ENCODE measurements around the gene STING1. TPM values are rescaled to one million over a fixed set of nuclear protein-coding genes. Genes with fewer than 3 reads are reported as not detected.

STING1 gene
- polyA plus RNA-seq, 1 donor (not counting 4 experiments of a cell fraction or from before 2014, with no cell fraction given) = 25.2 TPM

- H3K9me1 ChIP-seq (ENCODE audit: control insufficient read depth, extremely low read depth, insufficient read depth, low read length) = no peaks in the 10 kb centered on the region
- peaks cover 15% of the 10 kb centered on the region for H3K4me1 ChIP-seq (ENCODE audit: control insufficient read depth, extremely low read depth, insufficient read depth, low read length)
These were observed 9.5 kb downstream of the STING1 start for GRCh38 chr5:139473105-139473504.

GRCh38 chr5:139472386-139473030 is 10.1 kb downstream of the STING1 start:
- H3K9me3 ChIP-seq (ENCODE audit: control insufficient read depth, low read depth, low read length) = no peaks in the 10 kb centered on the region
- peaks cover 15% of the 10 kb centered on the region for H3K4me1 ChIP-seq (ENCODE audit: control insufficient read depth, extremely low read depth, insufficient read depth, low read length)
- no peak overlapping the region for H3K4me2 ChIP-seq (ENCODE audit: control insufficient read depth, extremely low read depth, insufficient read depth, low read depth, low read length)
- TF ChIP-seq EZH2 (IDR thresholded peaks at IDR 0.05; ENCODE audit: low read length) = no peak
- no peak for TF ChIP-seq CTCF (optimal IDR thresholded peaks at IDR 0.05 in 1 of 3, IDR thresholded peaks at IDR 0.05 in 1 of 3, conservative IDR thresholded peaks at IDR 0.05 in 1 of 3; ENCODE audit: extremely low read depth in 1 of 3, insufficient read depth in 2 of 3, low read length in 3 of 3)
- H3K79me2 ChIP-seq (ENCODE audit: control insufficient read depth, insufficient read depth, low read length) = no peaks in the 10 kb centered on the region
- no peak for DNase-seq (ENCODE audit: low read depth, low spot score)
- no peaks in the 10 kb centered on the region for H3K27me3 ChIP-seq (ENCODE audit: control insufficient read depth, extremely low read depth, insufficient read depth, low read length)
- FAIRE-seq = no peak
- H3K36me3 ChIP-seq (ENCODE audit: control insufficient read depth in 2 of 2, extremely low read depth in 1 of 2, insufficient read depth in 2 of 2, low read length in 2 of 2) = peaks cover 12% of the 10 kb centered on the region in 2 experiments
- H3K4me3 ChIP-seq (ENCODE audit: control insufficient read depth in 2 of 3, extremely low read depth in 1 of 3, insufficient read depth in 2 of 3, low read depth in 1 of 3, low read length in 3 of 3) = no peak overlapping the region
- H3K9me1 ChIP-seq (ENCODE audit: control insufficient read depth, extremely low read depth, insufficient read depth, low read length) = no peaks in the 10 kb centered on the region
- H3K27ac ChIP-seq (ENCODE audit: control insufficient read depth, insufficient read depth, low read length) = no peak overlapping the region
- no peak overlapping the region for H3K9ac ChIP-seq (ENCODE audit: control insufficient read depth, extremely low read depth, insufficient read depth, low read length)
- dilution Hi-C loops (cut with MboI; ENCODE audit: extremely low pct_ligation_motif_present, low sequenced_read_pairs) = no loop called here
- no peak overlapping the region for H2AFZ ChIP-seq (ENCODE audit: control insufficient read depth, low read length)
- no peaks in the 10 kb centered on the region for H4K20me1 ChIP-seq (ENCODE audit: control insufficient read depth, extremely low read depth, insufficient read depth, low read length)

More at GRCh38 chr5:139473105-139473504, 9.5 kb downstream of the STING1 start:
- Histone ChIP-seq H4K20me1 (ENCODE audit: control insufficient read depth, extremely low read depth, insufficient read depth, low read length) (no peaks in the 10 kb centered on the region), H3K9ac (ENCODE audit: control insufficient read depth, extremely low read depth, insufficient read depth, low read length) (no peak overlapping the region), H3K4me2 (ENCODE audit: control insufficient read depth, extremely low read depth, insufficient read depth, low read depth, low read length) (peak overlapping the region; percentile 52), H3K9me3 (ENCODE audit: control insufficient read depth, low read depth, low read length) (no peaks in the 10 kb centered on the region), H3K27ac (ENCODE audit: control insufficient read depth, insufficient read depth, low read length) (no peak overlapping the region), H3K79me2 (ENCODE audit: control insufficient read depth, insufficient read depth, low read length) (no peaks in the 10 kb centered on the region), H3K4me3 (ENCODE audit: control insufficient read depth in 2 of 3, extremely low read depth in 1 of 3, insufficient read depth in 2 of 3, low read depth in 1 of 3, low read length in 3 of 3) (no peak overlapping the region), H2AFZ (ENCODE audit: control insufficient read depth, low read length) (no peak overlapping the region), H3K36me3 (ENCODE audit: control insufficient read depth in 2 of 2, extremely low read depth in 1 of 2, insufficient read depth in 2 of 2, low read length in 2 of 2) (peaks cover 15 to 16% of the 10 kb centered on the region in 2 experiments), H3K27me3 (ENCODE audit: control insufficient read depth, extremely low read depth, insufficient read depth, low read length) (no peaks in the 10 kb centered on the region)
- TF ChIP-seq CTCF (optimal IDR thresholded peaks at IDR 0.05 in 1 of 3, IDR thresholded peaks at IDR 0.05 in 1 of 3, conservative IDR thresholded peaks at IDR 0.05 in 1 of 3; ENCODE audit: extremely low read depth in 1 of 3, insufficient read depth in 2 of 3, low read length in 3 of 3) (no peak), EZH2 (IDR thresholded peaks at IDR 0.05; ENCODE audit: low read length) (no peak)
- peak; percentile 13 for FAIRE-seq
- dilution Hi-C loops (cut with MboI; ENCODE audit: extremely low pct_ligation_motif_present, low sequenced_read_pairs) = no loop called here
- no peak for DNase-seq (ENCODE audit: low read depth, low spot score)
